ENCODE data around the gene PDZRN4.

The PDZRN4 gene

DNA sequence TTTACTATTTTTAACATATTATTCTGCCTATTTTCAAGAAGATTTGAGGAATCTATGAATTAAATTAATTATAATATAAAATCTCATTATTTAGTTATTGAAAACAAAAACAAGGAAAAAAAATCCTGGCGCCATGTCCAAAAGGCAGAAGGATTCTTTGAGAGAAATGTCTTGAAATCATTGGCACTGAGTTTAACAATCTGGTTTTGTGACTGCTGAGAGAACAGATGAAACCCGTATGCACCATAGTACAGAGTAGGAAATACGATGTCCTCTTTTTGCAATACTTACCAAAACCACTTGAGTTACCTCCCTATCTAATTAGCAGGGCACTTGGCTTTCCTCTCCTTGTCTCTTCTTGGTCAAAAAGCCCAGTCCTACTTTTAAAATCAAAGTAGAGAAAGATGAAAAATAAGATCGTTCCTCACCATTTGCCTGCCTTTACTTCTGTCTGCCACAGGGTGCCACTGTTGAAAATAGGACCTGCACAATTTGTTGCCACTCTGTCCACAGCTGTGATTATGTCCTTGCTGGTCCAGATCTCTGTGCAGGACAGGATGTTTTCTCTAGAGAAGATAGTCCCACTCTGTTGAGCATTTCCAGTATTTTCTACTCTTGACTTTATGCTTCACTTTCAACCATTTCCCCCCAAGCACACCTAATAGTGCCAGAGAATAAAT is 179.7 kb downstream of the PDZRN4 start:
- TF ChIP-seq TAF1 (IDR thresholded peaks at IDR 0.05; ENCODE audit: borderline replicate concordance, insufficient read depth, low read length) (no peak), POLR2AphosphoS5 (IDR thresholded peaks at IDR 0.05; ENCODE audit: low read depth, low read length) (no peak), SIN3A (IDR thresholded peaks at IDR 0.05; ENCODE audit: borderline replicate concordance, insufficient read depth, low read length) (no peak), FOXP2 (optimal IDR thresholded peaks at IDR 0.05; ENCODE audit: borderline replicate concordance, extremely low read depth, extremely low read length, insufficient read depth) (no peak)
- TF ChIP-seq, protein P1, sequence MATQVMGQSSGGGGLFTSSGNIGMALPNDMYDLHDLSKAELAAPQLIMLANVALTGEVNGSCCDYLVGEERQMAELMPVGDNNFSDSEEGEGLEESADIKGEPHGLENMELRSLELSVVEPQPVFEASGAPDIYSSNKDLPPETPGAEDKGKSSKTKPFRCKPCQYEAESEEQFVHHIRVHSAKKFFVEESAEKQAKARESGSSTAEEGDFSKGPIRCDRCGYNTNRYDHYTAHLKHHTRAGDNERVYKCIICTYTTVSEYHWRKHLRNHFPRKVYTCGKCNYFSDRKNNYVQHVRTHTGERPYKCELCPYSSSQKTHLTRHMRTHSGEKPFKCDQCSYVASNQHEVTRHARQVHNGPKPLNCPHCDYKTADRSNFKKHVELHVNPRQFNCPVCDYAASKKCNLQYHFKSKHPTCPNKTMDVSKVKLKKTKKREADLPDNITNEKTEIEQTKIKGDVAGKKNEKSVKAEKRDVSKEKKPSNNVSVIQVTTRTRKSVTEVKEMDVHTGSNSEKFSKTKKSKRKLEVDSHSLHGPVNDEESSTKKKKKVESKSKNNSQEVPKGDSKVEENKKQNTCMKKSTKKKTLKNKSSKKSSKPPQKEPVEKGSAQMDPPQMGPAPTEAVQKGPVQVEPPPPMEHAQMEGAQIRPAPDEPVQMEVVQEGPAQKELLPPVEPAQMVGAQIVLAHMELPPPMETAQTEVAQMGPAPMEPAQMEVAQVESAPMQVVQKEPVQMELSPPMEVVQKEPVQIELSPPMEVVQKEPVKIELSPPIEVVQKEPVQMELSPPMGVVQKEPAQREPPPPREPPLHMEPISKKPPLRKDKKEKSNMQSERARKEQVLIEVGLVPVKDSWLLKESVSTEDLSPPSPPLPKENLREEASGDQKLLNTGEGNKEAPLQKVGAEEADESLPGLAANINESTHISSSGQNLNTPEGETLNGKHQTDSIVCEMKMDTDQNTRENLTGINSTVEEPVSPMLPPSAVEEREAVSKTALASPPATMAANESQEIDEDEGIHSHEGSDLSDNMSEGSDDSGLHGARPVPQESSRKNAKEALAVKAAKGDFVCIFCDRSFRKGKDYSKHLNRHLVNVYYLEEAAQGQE (IDR thresholded peaks at IDR 0.05; ENCODE audit: insufficient read depth in 1 of 2, low read depth in 2 of 2, low read length in 2 of 2): no peak

DNA sequence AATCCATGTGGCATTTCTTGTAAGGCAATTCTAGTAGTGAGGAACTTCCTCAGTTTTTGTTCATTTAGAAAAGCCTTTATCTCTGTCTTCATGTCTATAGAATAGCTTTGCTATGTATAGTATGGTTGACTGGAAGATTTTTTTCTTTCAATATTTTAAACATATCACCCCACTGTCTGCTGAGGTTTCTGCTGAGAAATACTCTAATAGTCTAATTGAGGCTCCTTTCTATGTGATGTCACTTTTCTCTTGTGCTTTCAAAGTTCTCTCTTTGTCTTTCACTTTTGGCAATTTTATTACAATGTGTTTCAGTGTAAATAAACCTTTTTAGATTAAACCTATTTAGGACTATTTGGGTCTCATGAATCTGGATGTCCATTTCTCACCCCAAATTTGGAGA is 192.8 kb downstream of the PDZRN4 start:
- TF ChIP-seq TAF1 (IDR thresholded peaks at IDR 0.05; ENCODE audit: borderline replicate concordance, insufficient read depth, low read length) (no peak), POLR2AphosphoS5 (IDR thresholded peaks at IDR 0.05; ENCODE audit: low read depth, low read length) (no peak), FOXP2 (optimal IDR thresholded peaks at IDR 0.05; ENCODE audit: borderline replicate concordance, extremely low read depth, extremely low read length, insufficient read depth) (no peak), SIN3A (IDR thresholded peaks at IDR 0.05; ENCODE audit: borderline replicate concordance, insufficient read depth, low read length) (no peak)
- TF ChIP-seq, protein P1 (IDR thresholded peaks at IDR 0.05; ENCODE audit: insufficient read depth in 1 of 2, low read depth in 2 of 2, low read length in 2 of 2): no peak

DNA sequence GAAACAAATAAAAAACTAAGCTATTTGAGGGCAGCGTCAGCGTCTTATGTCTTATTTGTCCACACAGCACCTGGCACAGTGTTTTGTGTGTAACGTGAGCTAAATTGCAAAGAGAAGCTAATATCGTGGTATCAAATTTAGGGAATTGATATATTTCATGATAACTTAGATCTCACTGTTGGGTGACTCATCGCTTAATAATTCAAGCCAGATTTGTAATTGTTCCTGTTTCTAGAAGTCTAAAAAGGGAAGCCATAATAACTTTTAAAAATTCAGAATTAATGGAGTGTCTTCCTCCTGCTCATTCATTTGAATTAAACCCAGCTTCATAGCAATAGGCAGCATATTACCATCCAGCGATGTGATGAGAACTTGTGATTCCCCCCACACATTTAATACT is 214.7 kb downstream of the PDZRN4 start:
- no peak for TF ChIP-seq SIN3A (IDR thresholded peaks at IDR 0.05; ENCODE audit: borderline replicate concordance, insufficient read depth, low read length)
- TF ChIP-seq, protein P1 (IDR thresholded peaks at IDR 0.05; ENCODE audit: insufficient read depth in 1 of 2, low read depth in 2 of 2, low read length in 2 of 2): no peak

GRCh38 chr12:41407232-41407799 is 219.2 kb downstream of the PDZRN4 start:
- no peak for TF ChIP-seq TAF1 (IDR thresholded peaks at IDR 0.05; ENCODE audit: borderline replicate concordance, insufficient read depth, low read length)
- TF ChIP-seq FOXP2 (optimal IDR thresholded peaks at IDR 0.05; ENCODE audit: borderline replicate concordance, extremely low read depth, extremely low read length, insufficient read depth): no peak
- no peak for TF ChIP-seq SIN3A (IDR thresholded peaks at IDR 0.05; ENCODE audit: borderline replicate concordance, insufficient read depth, low read length)
- no peak for TF ChIP-seq POLR2AphosphoS5 (IDR thresholded peaks at IDR 0.05; ENCODE audit: low read depth, low read length)
- TF ChIP-seq, protein P1 (IDR thresholded peaks at IDR 0.05; ENCODE audit: insufficient read depth in 1 of 2, low read depth in 2 of 2, low read length in 2 of 2): no peak

Data from PFSK-1 (cell line).